Adipocyte (in vitro differentiated cells): Measurements from ENCODE around the gene TMEM201.

Experiments used
- DNase-seq: peaks from one replicate; pipeline ENCODE4 v3.0.0-alpha.2; 2015; ENCODE audit warnings: low read depth
- H3K27me3 ChIP-seq: replicated peaks from 2 replicates; pipeline ENCODE4 v1.7.0; 2013; ENCODE audit warnings: mild to moderate bottlenecking, low read length, moderate library complexity; ENCODE audit not compliant: control insufficient read depth, insufficient read depth
- H3K36me3 ChIP-seq: 2 replicates; pipeline ENCODE4 v1.7.0; 2013; ENCODE audit warnings: low read length, mild to moderate bottlenecking, moderate library complexity; ENCODE audit not compliant: control insufficient read depth, insufficient read depth, severe bottlenecking
- H3K4me1 ChIP-seq: 2 replicates; pipeline ENCODE4 v1.7.0; 2013; ENCODE audit warnings: mild to moderate bottlenecking, low read length, moderate library complexity; ENCODE audit not compliant: control insufficient read depth, insufficient read depth
- H3K4me3 ChIP-seq: 2 replicates; pipeline ENCODE4 v1.7.0; 2013; ENCODE audit warnings: mild to moderate bottlenecking, low read length, moderate library complexity
- H3K9ac ChIP-seq: 2 replicates; pipeline ENCODE4 v1.7.0; 2013; ENCODE audit warnings: mild to moderate bottlenecking, low read length, moderate library complexity
- H3K9me3 ChIP-seq: 2 replicates; pipeline ENCODE4 v1.7.0; 2013; ENCODE audit warnings: mild to moderate bottlenecking, low read length, moderate library complexity; ENCODE audit not compliant: control insufficient read depth

The TMEM201 gene

DNA sequence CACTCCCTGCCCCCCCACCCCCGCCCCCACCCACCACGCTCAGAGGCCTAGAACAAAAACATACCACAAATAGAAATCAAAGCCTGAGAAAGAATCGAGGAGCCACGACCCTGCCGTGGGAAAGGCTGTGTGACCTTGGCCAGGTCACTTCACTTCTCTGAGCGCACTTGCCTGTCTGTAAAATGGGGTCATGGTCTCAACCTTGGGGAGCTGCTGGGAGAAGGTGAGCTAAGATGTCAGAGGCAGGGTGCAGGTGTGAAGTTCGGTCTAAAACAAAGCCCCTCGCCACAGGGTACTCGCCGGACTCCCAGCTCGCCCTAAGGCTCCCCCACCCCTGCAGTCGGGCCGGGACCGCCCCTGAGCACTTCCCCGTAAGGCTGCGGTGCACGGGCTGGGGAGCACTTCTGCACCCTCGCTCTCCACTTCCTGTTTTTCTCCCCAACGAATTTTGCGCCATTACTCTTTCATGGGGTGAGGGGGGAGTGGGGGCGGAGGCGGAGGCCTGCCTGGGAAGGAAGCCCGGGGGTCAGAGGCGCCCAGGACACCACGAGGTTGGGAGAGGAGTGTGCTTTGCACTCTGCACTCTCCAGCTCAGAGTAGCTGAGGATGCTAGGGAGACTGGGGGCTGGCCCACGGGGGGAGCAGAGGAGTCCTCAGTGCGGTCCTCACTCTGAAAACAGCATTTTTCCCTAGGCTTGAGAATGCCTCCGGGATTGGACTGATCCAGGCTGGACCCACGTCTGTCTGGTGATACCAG, 40.9 kb downstream of the TMEM201 start:
- peaks cover 5% of the 10 kb centered on the region for H3K9me3 ChIP-seq

GRCh38 chr1:9630331-9631111, 41.8 kb downstream of the TMEM201 start:
- Histone ChIP-seq H3K4me1 (peaks cover 2% of the 10 kb centered on the region), H3K27me3 (peaks cover 27% of the 10 kb centered on the region), H3K36me3 (no peaks in the 10 kb centered on the region), H3K4me3 (no peak overlapping the region), H3K9me3 (peaks cover 10% of the 10 kb centered on the region), H3K9ac (no peak overlapping the region)
- DNase-seq = no peak

More for the DNA sequence above, 40.9 kb downstream of the TMEM201 start:
- no peak overlapping the region for H3K9ac ChIP-seq
- H3K4me1 ChIP-seq = peaks cover 2% of the 10 kb centered on the region
- no peaks in the 10 kb centered on the region for H3K36me3 ChIP-seq
- H3K4me3 ChIP-seq = no peak overlapping the region
- peaks cover 27% of the 10 kb centered on the region for H3K27me3 ChIP-seq
- DNase-seq = no peak

DNA sequence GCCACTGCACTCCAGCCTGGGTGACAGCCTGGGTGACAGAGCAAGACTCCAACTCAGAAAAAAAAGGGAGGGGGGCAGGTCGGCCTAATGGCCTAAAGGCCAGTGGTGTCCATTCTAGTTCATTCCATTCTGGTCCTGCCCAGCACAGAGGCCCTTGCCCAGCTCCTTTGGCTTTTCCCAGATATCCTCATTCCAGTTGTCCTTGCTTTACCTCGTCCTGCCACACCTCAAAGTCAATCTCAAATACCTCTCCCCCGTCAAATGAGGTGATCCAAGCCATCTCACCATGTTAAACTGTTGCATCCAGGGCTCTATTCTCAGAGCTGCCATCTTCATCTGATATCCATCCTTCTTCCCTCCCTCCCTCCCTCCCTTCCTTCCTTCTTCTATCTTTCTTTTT, 42.9 kb downstream of the TMEM201 start:
- Histone ChIP-seq H3K9me3 (peaks cover 10% of the 10 kb centered on the region), H3K36me3 (no peaks in the 10 kb centered on the region), H3K4me1 (peaks cover 2% of the 10 kb centered on the region), H3K27me3 (peaks cover 18% of the 10 kb centered on the region), H3K4me3 (no peak overlapping the region), H3K9ac (no peak overlapping the region)
- DNase-seq = no peak

DNA sequence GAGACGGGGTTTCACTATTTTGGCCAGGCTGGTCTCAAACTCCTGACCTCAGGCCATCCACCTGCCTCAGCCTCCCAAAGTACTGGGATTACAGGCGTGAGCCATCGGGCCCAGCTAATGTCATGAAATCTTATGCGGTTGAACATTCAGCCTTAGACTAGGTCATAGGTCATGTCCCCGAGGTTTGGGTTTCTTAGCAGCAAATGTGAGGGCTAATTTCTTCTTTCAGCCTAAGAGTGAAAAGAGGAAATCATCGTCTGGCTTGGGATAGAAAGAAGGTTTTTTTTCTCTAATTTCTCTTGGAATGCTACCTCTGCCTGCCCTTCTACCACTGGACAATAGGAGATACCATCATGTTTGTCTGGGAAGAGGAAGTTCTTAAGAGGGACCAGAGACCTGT, 44.8 kb downstream of the TMEM201 start:
- no peaks in the 10 kb centered on the region for H3K4me1 ChIP-seq
- H3K9ac ChIP-seq = no peak overlapping the region
- no peaks in the 10 kb centered on the region for H3K36me3 ChIP-seq
- H3K27me3 ChIP-seq = peaks cover 18% of the 10 kb centered on the region
- H3K4me3 ChIP-seq = no peak overlapping the region
- no peak for DNase-seq
- peaks cover 10% of the 10 kb centered on the region for H3K9me3 ChIP-seq

GRCh38 chr1:9634582-9634981, 45.9 kb downstream of the TMEM201 start:
- H3K4me3 ChIP-seq = no peak overlapping the region
- H3K9me3 ChIP-seq = peaks cover 10% of the 10 kb centered on the region
- no peaks in the 10 kb centered on the region for H3K4me1 ChIP-seq
- peaks cover 18% of the 10 kb centered on the region for H3K27me3 ChIP-seq
- no peak for DNase-seq
- no peak overlapping the region for H3K9ac ChIP-seq
- H3K36me3 ChIP-seq = no peaks in the 10 kb centered on the region

GRCh38 chr1:9639227-9639626, 50.5 kb downstream of the TMEM201 start:
- no peak for DNase-seq
- no peaks in the 10 kb centered on the region for H3K4me1 ChIP-seq
- no peaks in the 10 kb centered on the region for H3K36me3 ChIP-seq
- H3K27me3 ChIP-seq = peaks cover 5% of the 10 kb centered on the region
- no peak overlapping the region for H3K4me3 ChIP-seq
- peaks cover 9% of the 10 kb centered on the region for H3K9me3 ChIP-seq
- H3K9ac ChIP-seq = no peak overlapping the region

DNA sequence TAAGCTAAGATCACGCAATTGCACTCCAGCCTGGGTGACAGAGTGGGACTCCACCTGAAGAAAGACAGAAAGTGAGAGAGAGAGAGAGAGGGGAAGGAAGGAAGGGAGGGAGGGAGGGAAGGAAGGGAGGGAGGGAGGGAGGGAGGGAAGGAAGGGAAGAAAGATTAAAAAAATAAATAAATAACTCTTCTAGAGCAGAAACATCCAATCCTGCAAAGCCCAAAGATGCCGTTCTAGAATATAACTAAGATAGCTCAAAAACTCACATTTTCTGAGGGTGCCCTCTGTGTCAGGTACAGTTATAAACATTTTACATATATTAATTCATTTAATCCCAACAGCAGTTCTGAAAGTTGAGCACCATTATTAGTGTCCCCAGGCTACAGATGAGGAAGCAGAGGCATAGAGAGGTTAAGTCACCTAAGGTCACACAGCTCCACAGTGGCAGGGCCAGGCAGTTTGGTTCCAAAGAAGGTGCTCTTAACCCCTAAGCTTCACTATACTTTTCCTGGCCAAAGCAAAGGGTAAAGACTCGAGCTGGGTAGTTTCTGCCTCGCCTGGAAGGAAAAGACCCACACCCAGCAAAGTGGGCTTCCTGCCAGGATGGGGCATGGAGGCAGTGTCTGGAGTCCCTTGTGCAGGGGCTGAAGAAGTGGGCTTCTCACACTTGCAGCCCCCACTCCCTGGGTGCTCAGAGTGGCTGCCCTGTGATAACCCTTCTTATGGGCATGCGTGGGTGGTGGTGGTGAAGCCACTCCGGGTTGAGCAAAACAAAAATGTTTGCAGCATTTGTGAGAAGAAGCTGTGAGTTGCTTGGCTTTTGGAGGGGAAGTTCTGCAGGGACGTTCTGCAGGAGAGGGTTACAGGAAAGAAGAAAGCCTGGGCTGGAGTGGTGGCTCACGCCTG, 54.9 kb downstream of the TMEM201 start:
- no peak overlapping the region for H3K4me3 ChIP-seq
- H3K9me3 ChIP-seq = no peaks in the 10 kb centered on the region
- no peak for DNase-seq
- no peak overlapping the region for H3K9ac ChIP-seq
- peaks cover 5% of the 10 kb centered on the region for H3K4me1 ChIP-seq
- no peaks in the 10 kb centered on the region for H3K36me3 ChIP-seq
- peaks cover 5% of the 10 kb centered on the region for H3K27me3 ChIP-seq

GRCh38 chr1:9646037-9646436, 57.3 kb downstream of the TMEM201 start:
- DNase-seq = no peak
- Histone ChIP-seq H3K4me1 (peaks cover 6% of the 10 kb centered on the region), H3K9ac (no peak overlapping the region), H3K27me3 (peaks cover 5% of the 10 kb centered on the region), H3K9me3 (no peaks in the 10 kb centered on the region), H3K4me3 (no peak overlapping the region), H3K36me3 (no peaks in the 10 kb centered on the region)

- Histone ChIP-seq H3K36me3 (no peaks in the 10 kb centered on the region), H3K27me3 (no peaks in the 10 kb centered on the region), H3K9ac (no peak overlapping the region), H3K4me3 (no peak overlapping the region), H3K4me1 (peaks cover 9% of the 10 kb centered on the region), H3K9me3 (no peaks in the 10 kb centered on the region)
- DNase-seq = no peak
Observed at GRCh38 chr1:9648171-9648570, 59.5 kb downstream of the TMEM201 start.

GRCh38 chr1:9649769-9650168, 61.1 kb downstream of the TMEM201 start:
- H3K4me1 ChIP-seq = peaks cover 8% of the 10 kb centered on the region
- H3K36me3 ChIP-seq = no peaks in the 10 kb centered on the region
- H3K9me3 ChIP-seq = no peaks in the 10 kb centered on the region
- H3K9ac ChIP-seq = no peak overlapping the region
- no peak for DNase-seq
- no peak overlapping the region for H3K4me3 ChIP-seq
- peaks cover 11% of the 10 kb centered on the region for H3K27me3 ChIP-seq

DNA sequence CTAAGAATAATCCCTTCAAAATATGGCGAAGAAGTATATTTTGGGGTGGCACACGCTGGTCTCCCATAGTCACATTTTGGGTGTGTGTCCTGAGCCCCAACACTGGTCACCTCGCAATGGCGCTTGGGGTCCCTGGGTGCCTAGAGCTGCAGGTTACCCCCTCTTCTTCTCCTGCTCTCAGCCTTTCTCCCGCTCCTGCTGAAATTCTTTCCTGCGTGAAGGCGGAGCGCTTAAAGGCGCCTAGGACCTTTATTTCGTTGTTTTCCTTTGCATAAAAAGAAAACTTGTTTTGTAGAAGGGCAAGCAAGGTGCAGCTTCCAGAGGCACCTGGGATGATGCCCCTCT, 62.5 kb downstream of the TMEM201 start:
- Histone ChIP-seq H3K4me3 (peak overlapping the region; percentile 69), H3K27me3 (peaks cover 11% of the 10 kb centered on the region), H3K36me3 (no peaks in the 10 kb centered on the region)

More for the DNA sequence above, 62.5 kb downstream of the TMEM201 start:
- Histone ChIP-seq H3K4me1 (peaks cover 8% of the 10 kb centered on the region), H3K9ac (no peak overlapping the region), H3K9me3 (no peaks in the 10 kb centered on the region)
- DNase-seq = no peak
